SHP77 (cell line): ENCODE data around the gene TMEM184A.
"Not testable (repeated sequence)": the region's sequence is repeated elsewhere in the genome, so short reads cannot be mapped to it uniquely, and the experiment has no call there.

ENCODE experiments used
- DNase-seq, 2 experiments: peaks; one replicate each; lab custom pipeline; 2025; lab: John Stamatoyannopoulos, UW

The TMEM184A gene

DNA sequence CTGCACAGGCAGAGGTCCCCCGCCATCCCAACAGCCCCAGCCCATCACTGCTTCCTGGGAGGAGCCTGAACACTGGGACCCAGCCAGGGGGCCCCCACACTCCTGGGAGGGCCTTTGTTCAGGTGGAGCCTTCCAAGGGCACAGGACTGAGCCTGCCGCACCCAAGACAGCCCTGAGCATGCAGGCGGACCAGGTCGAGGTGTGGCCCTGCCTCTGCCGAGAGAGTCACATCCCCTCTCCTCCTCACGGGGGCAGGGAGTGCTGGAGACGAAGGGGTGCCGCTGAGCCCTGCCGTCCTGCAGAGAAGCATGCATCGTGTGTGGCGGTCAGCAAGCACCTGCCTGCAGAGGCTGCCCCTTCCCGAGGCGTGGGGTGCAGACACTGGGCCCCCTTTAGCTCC, 32.8 kb downstream of the TMEM184A start:
- DNase-seq, result no peak

DNA sequence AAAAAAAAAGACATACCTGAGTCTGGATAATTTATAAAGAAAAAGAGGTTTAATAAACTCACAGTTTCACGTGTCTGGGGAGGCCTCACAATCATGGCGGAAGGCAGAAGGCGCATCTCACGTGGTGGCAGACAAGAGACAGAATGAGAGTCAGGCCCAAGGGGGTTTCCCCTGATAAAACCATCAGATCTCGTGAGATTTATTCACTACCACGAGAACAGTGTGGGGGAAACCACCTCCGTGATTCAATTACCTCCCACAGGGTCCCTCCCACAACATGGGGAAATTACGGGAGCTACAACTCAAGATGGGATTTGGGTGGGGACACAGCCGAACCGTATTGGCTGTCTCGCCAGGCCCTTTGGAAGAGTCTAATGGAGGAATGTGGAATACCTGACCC, 34.5 kb downstream of the TMEM184A start:
- no peak for DNase-seq

DNA sequence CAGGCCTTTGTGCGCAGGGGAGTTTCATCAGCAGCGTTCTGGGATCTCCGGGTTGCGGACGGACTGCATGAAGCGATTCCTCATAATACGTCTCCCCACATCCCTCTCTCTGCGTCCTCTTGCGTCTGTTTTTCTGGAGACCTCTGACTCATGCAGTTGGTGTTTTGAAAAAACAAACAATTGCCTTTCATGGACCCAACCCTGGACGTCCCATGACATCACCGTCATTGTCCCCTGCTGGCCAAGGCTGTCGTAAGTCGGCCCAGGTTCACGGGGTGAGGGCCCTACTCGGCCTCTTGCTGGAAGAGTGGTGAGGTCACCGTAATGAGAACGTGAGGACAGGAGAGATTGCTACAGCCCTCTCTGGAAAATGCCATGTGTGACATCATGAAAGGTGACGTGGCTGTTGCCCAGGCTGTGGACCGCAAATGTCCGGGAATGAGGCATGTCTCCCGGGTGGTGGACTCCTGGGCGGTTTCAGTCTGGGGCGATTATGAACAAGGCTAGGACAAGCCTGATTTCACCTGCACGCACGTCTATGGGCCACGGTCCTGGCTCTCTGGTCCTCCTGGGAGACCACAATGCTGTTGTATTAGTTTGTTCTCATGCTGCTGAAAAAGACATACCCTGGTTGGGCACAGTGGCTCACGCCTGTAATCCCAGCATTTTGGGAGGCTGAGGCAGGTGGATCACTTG, 35.3 kb downstream of the TMEM184A start:
- DNase-seq, result peak; percentile 85 to 89

DNA sequence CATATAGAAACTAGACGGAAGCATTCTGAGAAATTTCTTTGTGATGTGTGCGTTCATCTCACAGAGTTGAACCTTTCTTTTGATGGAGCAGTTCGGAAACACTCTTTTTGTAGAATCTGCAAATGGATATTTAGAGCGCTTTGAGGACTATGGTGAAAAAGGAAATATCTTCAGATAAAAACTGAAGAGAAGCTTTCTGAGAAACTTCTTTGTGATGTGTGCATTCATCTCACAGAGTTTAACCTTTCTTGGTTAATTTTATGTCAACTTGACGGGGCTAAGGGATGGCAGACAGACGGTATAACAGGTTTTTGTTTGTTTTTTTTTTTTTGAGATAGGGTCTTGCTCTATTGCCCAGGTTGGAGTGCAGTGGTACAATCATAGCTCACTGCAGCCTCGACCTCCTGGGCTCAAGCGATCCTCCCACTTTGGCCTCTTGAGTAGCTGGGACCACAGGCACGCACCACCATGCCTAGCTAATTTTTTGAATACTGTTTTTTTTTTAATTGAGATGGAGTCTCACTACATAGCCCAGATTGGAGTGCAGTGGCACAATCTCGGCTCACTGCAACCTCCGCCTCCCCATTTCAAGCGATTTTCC, 36.6 kb downstream of the TMEM184A start:
- DNase-seq, result not testable (repeated sequence)

DNA sequence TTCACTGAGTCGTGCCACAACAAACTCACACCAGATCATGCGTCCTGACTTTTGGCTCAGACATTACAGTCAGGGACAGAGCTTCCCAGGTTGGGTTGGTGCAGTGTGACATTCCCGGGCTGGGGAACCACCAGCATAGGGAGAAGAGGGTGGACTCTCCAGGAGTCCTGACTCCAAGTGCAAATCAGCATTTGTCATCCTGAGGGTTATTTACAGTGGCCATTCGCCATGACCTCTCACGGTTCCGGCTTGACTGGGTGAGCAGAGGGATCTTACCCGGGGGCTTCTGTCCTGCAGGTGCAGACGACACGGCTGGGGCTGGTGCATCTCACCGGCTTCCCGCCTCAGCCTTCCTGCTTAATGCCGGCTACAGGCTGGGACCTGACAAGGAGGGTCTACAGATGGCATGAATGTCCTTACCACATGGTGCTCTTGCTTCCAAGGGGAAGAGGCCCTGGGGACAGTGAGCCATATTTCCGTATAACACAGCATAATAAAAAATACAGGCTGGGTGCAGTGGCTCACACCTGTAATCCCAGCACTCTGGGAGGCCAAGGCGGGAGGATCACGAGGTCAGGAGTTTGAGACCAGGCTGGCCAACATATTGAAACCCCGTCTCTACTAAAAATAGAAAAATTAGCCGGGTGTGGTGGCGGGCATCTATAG, 39.3 kb downstream of the TMEM184A start:
- DNase-seq, result peak in 1 of 2 experiments; percentile 56

DNA sequence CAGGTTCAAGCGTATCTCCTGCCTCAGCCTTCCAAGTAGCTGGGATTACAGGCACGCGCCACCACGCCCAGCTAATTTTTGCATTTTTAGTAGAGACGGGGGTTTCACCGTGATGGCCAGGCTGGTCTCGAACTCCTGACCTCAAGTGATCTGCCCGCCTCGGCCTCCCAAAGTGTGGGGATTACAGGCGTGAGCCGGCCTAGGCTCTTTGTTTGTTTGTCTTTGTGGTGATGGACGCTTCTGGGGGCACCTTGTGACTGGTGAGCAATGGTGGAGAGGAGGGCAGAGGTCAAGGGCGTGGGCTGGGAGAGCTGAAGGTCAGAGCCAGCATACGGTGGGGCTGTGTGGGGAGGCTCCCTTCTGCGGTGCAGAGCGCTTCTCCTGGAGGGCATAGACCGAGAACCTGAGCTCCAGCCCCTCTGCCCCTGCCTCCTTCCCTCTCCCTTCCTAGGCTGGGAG, 40.5 kb downstream of the TMEM184A start:
- DNase-seq, result not testable (repeated sequence)

DNA sequence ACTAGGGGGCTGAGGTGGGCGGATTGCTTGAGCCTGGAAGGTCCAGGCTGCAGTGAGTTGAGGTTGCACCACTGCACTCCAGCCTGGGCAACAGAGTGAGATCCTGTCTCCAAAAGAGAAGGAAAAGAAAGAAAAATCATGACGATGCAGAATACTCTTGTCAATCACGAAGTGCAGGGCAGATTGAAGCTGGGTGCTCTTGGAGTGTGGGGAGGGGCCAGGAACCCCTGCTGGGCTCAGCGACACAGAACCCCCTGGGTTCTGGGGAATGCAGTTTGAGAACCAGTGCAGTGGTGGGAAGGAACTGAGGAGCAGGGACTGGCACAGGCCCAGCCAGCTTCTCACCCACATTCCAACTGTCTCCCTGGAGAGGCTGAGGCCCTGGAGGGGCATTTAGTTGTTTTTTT, 41.0 kb downstream of the TMEM184A start:
- DNase-seq, result no peak

DNA sequence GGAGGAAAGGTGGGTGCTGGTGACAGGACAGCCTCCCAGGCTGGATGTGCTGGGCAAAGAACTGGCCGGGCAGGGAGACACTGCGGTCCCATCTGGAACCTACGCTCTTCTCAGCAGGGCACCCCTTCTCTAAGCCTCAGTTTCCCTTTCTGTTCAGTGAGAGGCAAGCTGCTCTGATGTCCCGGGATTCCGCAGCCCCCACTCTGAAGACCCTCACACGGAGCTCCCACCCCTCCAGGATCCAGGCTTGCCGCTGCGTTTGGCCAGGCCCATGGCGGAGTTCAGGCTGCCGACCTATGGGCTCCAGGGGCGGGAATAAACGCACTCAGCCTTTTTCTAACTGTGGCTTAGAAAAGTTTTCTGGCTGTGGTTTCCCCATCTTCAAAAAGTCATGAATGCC, 41.6 kb downstream of the TMEM184A start:
- no peak for DNase-seq

DNA sequence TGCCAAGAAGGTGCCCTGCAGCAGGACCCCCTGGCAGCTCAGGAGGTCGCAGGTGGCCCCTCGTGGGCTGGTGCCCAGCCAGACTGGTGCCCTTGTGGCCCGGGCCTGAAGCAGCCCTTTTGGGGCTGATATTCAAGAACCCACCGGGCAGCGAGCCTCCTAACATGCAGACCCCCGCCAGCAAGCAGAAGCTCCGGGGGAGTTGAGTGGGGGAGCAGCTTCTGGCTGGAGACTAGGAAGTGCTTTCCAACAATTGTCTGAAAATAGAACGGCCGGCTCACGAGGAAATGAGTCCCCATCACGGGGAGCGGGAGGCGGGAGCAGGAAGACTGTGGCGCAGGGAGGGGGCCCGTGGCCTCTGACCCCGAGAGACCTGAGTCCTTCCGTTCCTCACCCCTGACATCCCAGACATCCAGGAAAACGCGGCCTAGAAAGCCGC, 42.3 kb downstream of the TMEM184A start:
- no peak for DNase-seq

DNA sequence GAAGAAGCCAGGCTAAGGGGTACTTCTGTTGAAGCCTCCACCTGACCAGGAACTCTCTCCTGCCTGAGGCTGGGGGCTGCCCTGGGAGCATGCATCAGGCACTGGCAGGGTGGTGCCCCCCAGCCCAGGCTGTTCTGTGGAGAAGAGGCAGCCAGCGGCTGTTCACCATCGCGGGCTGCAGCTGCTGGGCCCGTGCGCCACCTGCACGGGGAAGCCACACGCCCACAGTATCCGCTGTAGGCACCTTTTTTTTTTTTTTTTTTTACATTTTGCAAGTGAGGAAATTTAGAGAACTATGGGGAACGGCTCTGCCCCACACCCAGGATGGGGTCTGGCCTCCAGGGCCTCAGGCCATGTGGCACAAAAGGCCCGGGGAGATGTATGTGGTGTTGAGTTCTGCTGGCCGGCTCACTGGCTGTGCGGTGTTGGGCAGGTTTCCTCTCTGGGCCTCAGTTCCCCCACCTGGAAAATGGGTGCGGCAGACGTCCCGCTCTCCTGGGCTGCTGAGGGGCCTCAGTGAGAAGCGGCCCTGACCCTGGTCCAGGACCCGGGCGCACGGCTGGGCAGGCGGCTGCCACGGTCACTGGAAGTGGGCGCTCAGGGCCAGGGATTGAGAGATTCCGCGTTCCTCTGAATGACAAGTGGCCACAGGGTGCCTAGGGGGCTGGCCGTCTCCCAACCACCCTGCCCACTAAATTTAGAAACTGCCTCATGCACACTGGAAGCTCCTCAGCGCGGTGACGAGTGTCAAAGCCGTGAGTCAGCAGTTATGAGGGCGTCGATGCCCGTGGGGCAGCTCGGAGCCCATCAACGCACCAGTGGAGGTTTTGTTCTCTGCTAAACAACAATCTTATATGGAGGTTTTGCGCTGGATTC, 43.0 kb downstream of the TMEM184A start:
- DNase-seq, result peak; percentile 84 to 88

DNA sequence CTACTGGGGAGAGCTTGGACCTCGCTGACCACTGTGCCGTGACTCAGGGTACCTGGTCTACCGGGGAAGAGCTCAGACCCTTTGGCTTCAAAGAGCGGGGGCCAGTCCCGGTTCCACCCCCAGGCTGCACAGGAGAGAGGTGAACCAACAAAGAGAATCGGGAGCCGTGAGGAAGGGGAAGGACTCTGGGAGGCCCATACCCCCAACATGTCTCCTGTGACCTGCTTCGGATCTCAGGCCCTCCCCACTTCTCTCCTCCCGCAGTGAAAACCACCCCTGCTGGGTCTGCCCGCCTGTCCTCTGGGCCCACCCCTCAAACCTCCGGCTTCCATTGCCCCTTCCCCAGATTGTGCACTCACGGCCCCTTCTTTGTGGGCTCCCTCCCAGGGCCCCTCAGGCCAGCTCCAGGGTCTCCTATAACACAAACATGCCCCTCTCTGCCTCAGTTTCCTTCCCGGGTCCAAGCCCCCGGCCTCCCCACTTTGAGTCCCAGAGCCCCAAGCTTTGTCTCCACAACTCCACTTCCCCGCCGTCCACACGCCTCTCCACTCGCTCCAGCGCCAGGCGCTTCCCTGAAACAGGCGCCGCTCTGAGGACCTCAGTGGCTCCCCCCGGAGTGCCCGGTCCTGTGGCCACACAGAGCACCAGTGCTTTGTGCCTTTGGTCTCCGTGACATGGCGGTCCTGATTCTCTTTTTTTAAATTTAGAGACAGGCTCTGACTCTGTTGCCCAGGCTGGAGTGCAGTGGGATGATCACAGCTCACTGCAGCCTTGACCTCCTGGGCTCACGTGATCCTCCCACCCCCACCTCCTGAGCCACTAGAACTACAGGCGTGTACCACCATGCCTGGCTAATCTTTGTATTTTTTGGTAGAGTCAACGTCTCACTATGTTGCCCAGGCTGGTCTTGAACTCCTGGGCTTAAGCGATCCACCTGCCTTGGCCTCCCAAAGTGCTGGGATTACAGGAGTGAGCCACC, 44.3 kb downstream of the TMEM184A start:
- DNase-seq, result no peak

DNA sequence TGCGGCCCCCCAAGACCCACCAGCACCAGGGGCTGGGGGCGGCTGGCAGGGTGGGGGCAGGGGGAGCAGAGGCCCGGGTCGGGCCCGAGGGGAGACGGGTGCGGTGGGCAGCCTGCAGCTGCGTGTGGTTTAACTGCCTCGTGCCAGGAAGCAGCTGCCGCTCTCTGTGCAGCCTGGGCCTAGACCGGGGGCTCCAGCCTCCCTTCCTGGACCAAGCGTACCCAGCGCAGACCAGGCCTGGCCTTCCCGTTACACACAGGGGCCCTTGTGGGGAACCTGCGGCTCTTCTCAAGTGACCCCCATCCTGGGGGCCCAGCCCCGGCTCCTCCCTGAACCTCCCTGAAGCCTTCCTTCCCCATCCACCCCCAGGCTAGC, 45.2 kb downstream of the TMEM184A start:
- DNase-seq, result peak in 1 of 2 experiments; percentile 41

DNA sequence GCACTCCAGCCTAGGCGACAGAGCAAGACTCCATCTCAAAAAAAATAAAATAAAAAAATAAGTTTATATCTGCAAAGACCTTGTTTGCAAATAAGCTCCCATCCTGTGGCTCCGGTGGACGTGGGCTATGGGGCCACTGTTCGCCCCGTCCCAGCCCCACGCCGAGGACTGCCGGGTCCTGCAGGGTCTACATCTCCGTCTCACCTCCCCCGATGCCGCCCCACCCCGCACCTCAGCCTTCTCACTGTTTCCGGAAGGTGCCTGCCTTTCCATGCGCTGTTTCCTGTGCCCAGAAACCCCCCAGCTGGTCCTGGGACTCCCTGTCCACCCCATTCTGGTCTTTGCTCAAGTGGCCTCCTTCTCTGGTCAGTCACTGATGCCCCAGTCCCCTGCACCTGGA, 46.8 kb downstream of the TMEM184A start:
- DNase-seq, result no peak

DNA sequence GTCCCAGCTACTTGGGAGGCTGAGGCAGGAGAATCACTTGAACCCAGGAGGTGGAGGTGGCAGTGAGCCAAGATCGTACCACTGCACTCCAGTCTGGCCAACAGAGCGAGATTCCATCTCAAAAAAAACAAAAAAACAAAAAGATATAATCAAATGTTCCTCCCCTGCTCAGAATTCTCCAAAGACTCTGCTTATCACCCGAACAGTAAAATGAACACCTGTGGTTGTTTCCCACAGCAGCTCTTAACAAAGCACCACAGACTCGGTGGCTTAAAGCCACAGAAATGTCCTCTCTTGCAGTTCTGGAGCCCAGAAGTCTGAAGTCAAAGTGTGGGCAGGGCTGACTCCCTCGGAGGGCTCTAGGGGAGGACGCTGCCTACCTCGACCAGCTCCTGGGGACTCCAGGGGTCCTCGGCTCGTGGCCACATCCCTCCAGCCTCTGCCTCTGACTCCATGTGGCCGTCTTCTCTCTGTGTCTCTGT, 47.7 kb downstream of the TMEM184A start:
- no peak for DNase-seq

DNA sequence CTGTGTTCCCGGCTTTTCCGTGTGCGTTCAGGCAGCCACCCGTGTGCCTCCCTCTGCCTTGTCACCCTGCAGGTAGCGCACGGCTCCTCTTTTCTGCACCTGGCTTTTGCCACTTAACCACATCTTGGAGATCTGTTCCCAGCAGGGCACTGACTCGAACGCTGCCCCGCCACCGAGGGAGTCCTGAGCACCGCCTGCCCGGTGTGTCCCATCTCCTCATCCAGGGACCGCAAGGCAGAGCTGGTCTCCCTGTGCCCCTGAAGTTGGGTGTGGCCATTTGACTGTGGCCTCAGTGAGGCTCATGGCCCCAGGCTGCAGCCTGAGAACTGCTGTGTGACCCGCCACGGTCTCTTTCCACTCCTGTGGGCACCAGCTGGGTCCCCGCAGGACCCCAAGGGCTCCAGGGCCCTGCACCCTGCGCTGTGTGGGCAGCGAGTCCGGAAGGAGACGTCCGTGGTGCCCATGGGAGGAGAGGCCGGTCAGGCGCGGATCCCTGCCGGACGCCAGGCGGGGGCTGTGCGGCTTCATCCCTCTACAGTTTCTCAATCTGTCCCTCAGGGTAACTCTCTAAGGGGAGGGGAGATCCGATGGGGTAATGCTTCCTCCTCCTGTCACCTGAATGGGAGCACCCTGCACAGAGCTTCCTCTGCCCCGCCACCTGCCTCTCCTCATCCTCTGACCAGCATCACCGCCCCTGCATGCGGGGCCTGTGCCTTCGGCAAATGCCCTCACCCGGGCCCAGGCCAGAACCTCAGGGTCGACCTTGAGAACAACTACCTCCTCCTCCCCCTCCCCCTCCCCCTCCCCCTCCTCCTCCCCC, 50.1 kb downstream of the TMEM184A start:
- DNase-seq, result peak; percentile 83 to 86

DNA sequence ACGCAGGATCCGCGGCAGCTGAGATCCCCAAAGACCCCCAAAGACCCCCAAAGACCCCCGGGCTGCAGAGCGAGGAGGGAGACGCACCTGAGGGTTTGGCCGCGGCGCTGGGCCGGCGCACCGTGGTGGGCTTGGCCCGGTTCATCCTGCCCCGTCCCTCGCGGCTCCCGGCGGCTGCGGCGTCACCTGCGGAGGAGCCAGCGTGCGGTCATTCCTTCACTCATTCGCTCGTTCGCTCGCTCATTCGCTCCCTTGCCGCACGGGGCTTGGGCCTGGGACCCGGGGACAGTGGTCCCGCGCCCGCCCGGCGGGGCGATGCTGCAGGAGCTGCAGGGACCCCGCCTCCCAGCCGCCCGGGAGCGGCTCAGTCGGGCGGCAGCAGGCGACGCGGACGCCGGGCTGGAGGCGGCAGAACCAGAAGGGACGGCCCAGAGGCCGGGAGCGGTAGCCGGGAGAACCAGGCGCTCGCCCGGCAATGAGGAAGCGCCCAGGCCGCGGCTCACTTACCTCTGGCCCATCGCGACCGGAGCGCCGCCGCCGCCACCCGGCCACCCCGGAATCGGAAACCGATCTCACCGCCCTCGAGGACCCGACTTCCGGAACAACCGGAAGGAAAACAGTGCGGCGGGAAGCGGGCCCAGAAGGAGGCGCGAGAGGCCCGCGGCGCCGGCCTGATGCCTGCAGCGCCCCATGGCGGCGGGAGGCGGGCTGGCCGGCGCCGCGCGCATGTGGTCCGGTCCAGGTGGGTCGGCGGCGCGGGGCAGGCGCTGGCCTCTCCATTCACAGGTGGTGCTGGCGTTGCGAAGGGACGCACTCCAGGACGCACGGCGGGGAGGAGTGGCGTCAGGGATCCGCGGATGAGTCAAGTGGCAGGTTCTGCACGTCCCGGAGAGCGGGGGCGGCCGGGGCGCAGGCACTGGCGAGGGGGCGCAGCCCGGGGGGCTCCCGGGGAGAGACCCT, 51.9 kb downstream of the TMEM184A start, which contains the start of gene INTS1:
Gene INTS1, minus strand, starts transcription at position 574 of the 960 bp plus-strand sequence. Its CDS starts 429 bp downstream, at position 145.
- DNase-seq, result peak; percentile 97

DNA sequence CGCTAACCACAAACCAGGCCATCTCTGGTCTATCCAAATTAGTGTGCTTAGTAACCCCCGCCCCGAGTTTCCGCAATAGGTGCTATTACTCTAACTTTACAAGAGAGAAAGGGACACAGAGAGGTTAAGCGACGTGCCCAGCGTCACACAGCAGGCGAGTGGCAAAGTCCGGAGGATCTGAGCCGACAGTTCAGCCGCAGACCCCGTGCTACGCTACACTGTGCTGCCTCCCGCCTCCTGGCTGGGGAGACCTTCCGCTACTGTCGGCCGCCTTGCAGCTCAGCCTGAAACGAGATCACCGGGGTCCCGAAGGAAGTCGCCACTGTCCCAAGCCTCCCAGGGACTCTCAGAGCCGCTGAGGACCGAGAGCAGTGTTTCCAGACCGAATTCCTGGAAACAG, 52.6 kb downstream of the TMEM184A start:
- no peak for DNase-seq

DNA sequence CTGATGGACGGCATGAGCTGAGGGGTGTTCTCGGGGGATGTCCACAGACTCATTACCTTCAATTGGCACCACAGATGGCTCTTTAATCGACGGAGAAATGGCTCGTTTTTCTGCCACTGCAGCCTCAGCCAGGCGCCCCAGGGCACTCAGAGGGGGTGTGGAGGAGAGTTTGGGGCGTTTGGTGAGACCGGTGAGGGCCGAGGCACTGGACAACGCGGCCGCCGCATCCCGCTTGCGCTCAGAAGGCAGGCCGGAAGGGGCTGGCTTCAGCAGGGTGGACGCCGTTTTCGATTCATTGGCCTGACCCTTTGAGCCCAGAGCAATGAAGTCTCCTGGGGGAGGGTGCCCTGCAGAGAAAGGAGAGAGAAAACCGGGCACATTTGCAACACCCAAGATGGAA, 53.2 kb downstream of the TMEM184A start:
- DNase-seq, result no peak
